ENCODE measurements around the gene SPATA31C1.
"Not testable (repeated sequence)": the region's sequence is repeated elsewhere in the genome, so short reads cannot be mapped to it uniquely, and the experiment has no call there.

SPATA31C1 gene

GRCh38 chr9:87937918-87938317, 20.2 kb downstream of the SPATA31C1 start:
- not testable (repeated sequence) for DNase-seq

- DNase-seq, result not testable (repeated sequence)
Measured at GRCh38 chr9:87938336-87938735, 20.6 kb downstream of the SPATA31C1 start.

- DNase-seq, result not testable (repeated sequence)
Measured at GRCh38 chr9:87939096-87939495, 21.3 kb downstream of the SPATA31C1 start.

GRCh38 chr9:87944096-87944495, 26.3 kb downstream of the SPATA31C1 start:
- DNase-seq, result no peak

- DNase-seq, result no peak
Measured at GRCh38 chr9:87944682-87945081, 26.9 kb downstream of the SPATA31C1 start.

GRCh38 chr9:87950296-87950695, 32.5 kb downstream of the SPATA31C1 start:
- DNase-seq, result no peak

- DNase-seq, result no peak
Measured at GRCh38 chr9:87950765-87951488, 33.2 kb downstream of the SPATA31C1 start.

GRCh38 chr9:87954230-87954629, 36.5 kb downstream of the SPATA31C1 start:
- DNase-seq, result no peak

GRCh38 chr9:87957839-87958238, 40.1 kb downstream of the SPATA31C1 start:
- DNase-seq, result no peak

GRCh38 chr9:87958591-87958990, 40.8 kb downstream of the SPATA31C1 start:
- no peak for DNase-seq

- no peak for DNase-seq
Measured at GRCh38 chr9:87959916-87960581, 42.3 kb downstream of the SPATA31C1 start.

- DNase-seq, result no peak
Measured at GRCh38 chr9:87963770-87964169, 46.0 kb downstream of the SPATA31C1 start.

GRCh38 chr9:87964826-87965225, 47.1 kb downstream of the SPATA31C1 start:
- DNase-seq, result no peak

GRCh38 chr9:87968155-87968554, 50.4 kb downstream of the SPATA31C1 start:
- no peak for DNase-seq

GRCh38 chr9:87970602-87971001, 52.8 kb downstream of the SPATA31C1 start:
- DNase-seq, result no peak

- DNase-seq, result no peak
Measured at GRCh38 chr9:87973122-87973521, 55.4 kb downstream of the SPATA31C1 start.
